ENCODE data around the gene PLXND1.

DNA sequence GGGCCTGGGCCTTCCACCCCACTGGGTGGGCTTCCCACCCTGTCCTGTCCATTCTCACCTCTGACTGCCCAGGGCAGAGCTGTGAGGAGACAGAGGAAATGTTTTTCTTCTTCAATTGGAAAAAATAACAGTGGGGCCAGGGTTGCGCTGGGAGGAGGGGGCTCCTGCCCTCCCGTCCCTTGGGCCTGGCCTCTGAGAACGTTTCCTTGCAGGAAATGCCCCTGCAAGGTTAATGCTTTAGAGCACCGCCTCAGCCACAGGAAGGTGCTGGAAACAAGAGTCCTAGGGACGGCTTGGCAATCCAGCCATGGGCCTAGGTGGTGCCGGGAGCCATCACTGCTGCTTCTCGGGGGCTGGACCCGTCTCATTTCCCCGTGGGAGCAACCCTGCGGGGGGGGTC is 3.8 kb upstream of the PLXND1 start:
- TF ChIP-seq, protein P1, sequence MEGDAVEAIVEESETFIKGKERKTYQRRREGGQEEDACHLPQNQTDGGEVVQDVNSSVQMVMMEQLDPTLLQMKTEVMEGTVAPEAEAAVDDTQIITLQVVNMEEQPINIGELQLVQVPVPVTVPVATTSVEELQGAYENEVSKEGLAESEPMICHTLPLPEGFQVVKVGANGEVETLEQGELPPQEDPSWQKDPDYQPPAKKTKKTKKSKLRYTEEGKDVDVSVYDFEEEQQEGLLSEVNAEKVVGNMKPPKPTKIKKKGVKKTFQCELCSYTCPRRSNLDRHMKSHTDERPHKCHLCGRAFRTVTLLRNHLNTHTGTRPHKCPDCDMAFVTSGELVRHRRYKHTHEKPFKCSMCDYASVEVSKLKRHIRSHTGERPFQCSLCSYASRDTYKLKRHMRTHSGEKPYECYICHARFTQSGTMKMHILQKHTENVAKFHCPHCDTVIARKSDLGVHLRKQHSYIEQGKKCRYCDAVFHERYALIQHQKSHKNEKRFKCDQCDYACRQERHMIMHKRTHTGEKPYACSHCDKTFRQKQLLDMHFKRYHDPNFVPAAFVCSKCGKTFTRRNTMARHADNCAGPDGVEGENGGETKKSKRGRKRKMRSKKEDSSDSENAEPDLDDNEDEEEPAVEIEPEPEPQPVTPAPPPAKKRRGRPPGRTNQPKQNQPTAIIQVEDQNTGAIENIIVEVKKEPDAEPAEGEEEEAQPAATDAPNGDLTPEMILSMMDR (IDR thresholded peaks at IDR 0.05), result no peak
- TF ChIP-seq POLR2A (IDR thresholded peaks at IDR 0.05), result no peak

All from lower leg skin (tissue), 3 donors.